K562 (cell line): Measurements from ENCODE around the gene SLC39A13. TPM values are rescaled to one million over a fixed set of nuclear protein-coding genes. Genes with fewer than 3 reads are reported as not detected.

Experiments
- C11orf30 ChIP-seq: fragments of 450-650 bp; IDR thresholded peaks from 2 replicates; pipeline ENCODE4 v1.6.1; 2016; ENCODE audit warnings: low read depth, mild to moderate bottlenecking
- DLX4 ChIP-seq: fragments of 250-450 bp; sonication (Bioruptor Pico); IDR thresholded peaks from 2 replicates; pipeline ENCODE4 v1.6.1; 2021; ENCODE audit warnings: mild to moderate bottlenecking
- E2F4 ChIP-seq: sonication (generic); formaldehyde crosslinking; IDR thresholded peaks from 2 replicates; pipeline ENCODE4 v1.8.0; 2022; ENCODE audit warnings: mild to moderate bottlenecking, low read depth, missing genetic modification reagents
- ERF ChIP-seq: fragments of 450-650 bp; formaldehyde crosslinking; IDR thresholded peaks from 2 replicates; pipeline ENCODE4 v1.4.0; 2020; ENCODE audit warnings: mild to moderate bottlenecking, mixed read lengths
- GTF2A2 ChIP-seq: IDR thresholded peaks from 2 replicates; pipeline ENCODE4 v1.6.1; 2016; ENCODE audit warnings: mild to moderate bottlenecking, missing genetic modification characterization, missing compliant biosample characterization
- GTF2E2 ChIP-seq: fragments of 200-800 bp; sonication (Bioruptor generic); IDR thresholded peaks from 2 replicates; pipeline ENCODE4 v1.6.1; 2016; ENCODE audit warnings: missing genetic modification characterization, missing compliant biosample characterization
- HNRNPL ChIP-seq: fragments of 200-400 bp; formaldehyde crosslinking; IDR thresholded peaks from 2 replicates; pipeline ENCODE4 v1.6.1; 2017; ENCODE audit warnings: low read depth, mild to moderate bottlenecking, low read length
- JUND ChIP-seq, 2 experiments: IDR thresholded peaks; 2 replicates in 1 of 2; 3 replicates in 1 of 2; pipeline ENCODE4 v1.6.1; 2011; ENCODE audit warnings: borderline replicate concordance in 2 of 2, low read depth in 2 of 2, low read length in 2 of 2, improper control_type of control experiment in 1 of 2, missing biosample characterization in 1 of 2, missing genetic modification characterization in 1 of 2, missing genetic modification reagents in 1 of 2
- NCOA6 ChIP-seq: fragments of 450-650 bp; IDR thresholded peaks from 2 replicates; pipeline ENCODE4 v1.6.1; 2017; ENCODE audit warnings: mild to moderate bottlenecking
- RERE ChIP-seq: sonication (generic); formaldehyde crosslinking; IDR thresholded peaks from 2 replicates; pipeline ENCODE4 v1.8.0; 2023; ENCODE audit warnings: missing genetic modification reagents, mild to moderate bottlenecking, borderline replicate concordance
- XRCC5 ChIP-seq: fragments of 200-400 bp; formaldehyde crosslinking; IDR thresholded peaks from 2 replicates; pipeline ENCODE4 v1.6.1; 2017; ENCODE audit warnings: low read depth, mild to moderate bottlenecking, low read length
- ZBTB11 ChIP-seq, 3 experiments: fragments of 200-800 bp in 1 of 3; fragments of 250-450 bp in 1 of 3; fragments of 450-650 bp in 1 of 3; sonication (Bioruptor Pico) in 1 of 3; sonication (Bioruptor generic) in 1 of 3; formaldehyde crosslinking in 1 of 3; IDR thresholded peaks; 2 replicates each; pipeline versions ENCODE4 v1.6.1 to v1.8.0; 2016 to 2022; ENCODE audit warnings: mild to moderate bottlenecking in 2 of 3, missing genetic modification characterization in 2 of 3, missing compliant biosample characterization in 1 of 3, moderate library complexity in 1 of 3
- ZFP30 ChIP-seq: fragments of 250-450 bp; sonication (Bioruptor Pico); IDR thresholded peaks from 2 replicates; pipeline ENCODE4 v1.8.0; 2022; ENCODE audit warnings: moderate library complexity, mild to moderate bottlenecking, inconsistent platforms, borderline replicate concordance
- ZNF316 ChIP-seq: fragments of 450-650 bp; IDR thresholded peaks from 2 replicates; pipeline ENCODE4 v1.6.1; 2016
- ZNF354B ChIP-seq: fragments of 250-450 bp; sonication (Bioruptor Pico); IDR thresholded peaks from 2 replicates; pipeline ENCODE4 v1.4.0; 2020
- polyA plus RNA-seq, 8 experiments: library from polyadenylated mRNA; depleted of rRNA in 4 of 8; stranded (reverse) in 5 of 8; unstranded in 3 of 8; fragments of >200 nt; fragmentation: Nextera tagmentation in 2 of 8; fragmentation: Illumina TruSeq in 1 of 8; extraction: Ambion mirVana in 2 of 8; extraction: Trizol in 1 of 8; gene quantifications; 2 replicates each; pipeline versions ENCODE4 v1.2.1 to v1.2.3, GENCODE V29; 2011 to 2014; ENCODE audit warnings: inconsistent platforms in 1 of 8, missing spikeins in 1 of 8
- total RNA-seq, 7 experiments: library from RNA; depleted of rRNA in 6 of 7; stranded (reverse); fragments of >200 nt in 6 of 7; fragmentation: Illumina TruSeq in 2 of 7; extraction: Trizol in 2 of 7; gene quantifications; 2 replicates each; pipeline versions ENCODE4 v1.2.1 to v1.2.3, GENCODE V29; 2011 to 2021; ENCODE audit warnings: low replicate concordance in 1 of 7

The SLC39A13 gene
- total and polyA plus RNA-seq, 9 of the 15 experiments (the other 6 are each of a cell fraction or from before 2014, with no cell fraction given), result 0.17 to 15.9 (median 3.2) TPM

- TF ChIP-seq ZBTB11 (CRISPR knock-in tag; IDR thresholded peaks at IDR 0.05) (no peak; a peak in 1 of 6 replicates), DLX4 (CRISPR knock-in tag) (no peak), JUND (IDR thresholded peaks at IDR 0.05; ENCODE audit: borderline replicate concordance, low read depth, low read length) (peak; percentile 47), JUND (tag; IDR thresholded peaks at IDR 0.05; ENCODE audit: borderline replicate concordance, low read depth, low read length) (no peak; the same call in 2 of the 3 replicates), HNRNPL (no peak), XRCC5 (no peak), GTF2E2 (tag) (no peak), ZNF354B (CRISPR knock-in tag) (no peak), GTF2A2 (tag) (no peak), RERE (CRISPR knock-in tag) (no peak), NCOA6 (no peak), ERF (CRISPR knock-in tag) (no peak), ZNF316 (no peak), E2F4 (CRISPR knock-in tag) (no peak), C11orf30 (no peak), ZFP30 (CRISPR knock-in tag) (no peak)
These were observed 31.6 kb upstream of the SLC39A13 start (continued) for GRCh38 chr11:47376525-47377371.
